NCI-H2227 (cell line): ENCODE measurements around the gene HMGCS2.

Experiments
- DNase-seq: peaks from one replicate; lab custom pipeline; 2025; ENCODE audit not compliant: unreplicated experiment; lab: John Stamatoyannopoulos, UW

Gene HMGCS2

DNA sequence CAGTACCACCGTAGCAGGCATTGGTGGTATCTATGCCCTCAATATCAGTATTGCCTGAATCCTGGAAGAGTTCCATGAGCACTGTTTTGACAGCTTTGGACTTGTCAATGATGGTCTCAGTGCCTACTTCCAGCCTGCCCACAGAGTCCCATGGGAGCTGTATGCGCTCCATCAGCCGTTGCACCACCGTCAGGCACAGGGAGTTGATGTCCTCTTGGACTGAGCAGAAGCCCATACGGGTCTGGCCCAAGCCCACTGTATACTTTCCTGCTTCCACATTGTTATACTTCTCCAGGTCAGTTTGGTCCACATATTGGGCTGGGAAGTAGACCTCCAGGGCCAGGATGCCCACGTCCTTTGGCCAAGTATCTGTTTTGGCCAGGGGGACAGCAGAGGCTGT, 4.5 kb downstream of the HMGCS2 start:
- DNase-seq: no peak

DNA sequence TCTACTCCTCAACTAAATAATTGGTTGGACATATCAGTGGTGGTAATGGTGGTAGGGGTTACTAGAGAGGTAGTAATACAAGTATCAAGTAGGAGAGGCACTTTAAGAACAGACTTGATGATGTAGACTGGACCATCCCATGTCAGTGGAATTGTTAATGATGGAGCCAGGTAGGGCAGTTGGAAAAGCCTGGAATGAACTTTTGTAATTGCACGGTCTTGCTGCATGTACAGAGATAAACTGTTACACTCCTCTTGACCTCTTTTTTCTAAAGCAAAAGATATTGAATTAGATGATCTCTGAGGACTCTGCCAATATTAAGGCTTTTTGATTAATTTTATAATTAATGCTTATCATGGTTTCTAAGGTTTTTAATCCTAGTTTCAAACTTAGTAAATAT, 5.8 kb downstream of the HMGCS2 start:
- DNase-seq: no peak

DNA sequence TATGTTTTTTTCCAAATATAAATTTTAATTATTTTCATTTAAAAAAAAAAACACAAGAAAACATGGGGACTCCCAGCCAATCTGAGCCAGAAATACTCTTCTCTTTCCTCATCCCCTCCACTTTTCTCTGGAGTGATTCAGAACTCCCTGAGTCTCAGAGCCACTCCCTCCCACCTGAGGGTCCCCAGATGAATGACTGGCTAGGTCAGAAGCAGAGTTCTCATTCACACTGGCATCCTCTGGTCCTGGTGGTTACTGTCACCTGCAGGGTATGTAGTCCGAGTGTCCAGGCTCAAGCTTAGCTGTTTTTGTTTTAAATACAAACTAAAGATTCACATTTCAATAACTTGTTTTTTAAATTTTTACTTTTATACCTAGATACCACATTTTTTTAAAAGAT, 6.3 kb downstream of the HMGCS2 start:
- no peak for DNase-seq

DNA sequence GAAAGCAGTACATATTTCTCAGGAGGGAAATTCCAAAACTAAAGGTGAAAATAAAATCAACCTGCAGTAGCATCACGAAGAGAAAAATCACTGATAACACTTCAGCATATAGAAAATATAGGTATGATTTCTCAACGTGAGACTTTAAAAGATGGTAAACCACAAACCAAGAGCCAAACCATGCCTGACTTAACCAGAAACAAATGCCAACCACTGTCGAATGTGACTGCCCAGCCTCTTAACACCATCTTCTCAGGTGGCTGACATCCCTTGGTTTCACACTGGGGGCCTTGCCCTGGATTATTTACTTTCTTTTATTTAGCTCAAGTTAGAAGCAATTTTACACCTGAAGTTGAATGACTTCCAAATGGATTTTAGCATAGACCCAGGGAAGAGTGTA, 10.1 kb downstream of the HMGCS2 start:
- no peak for DNase-seq

DNA sequence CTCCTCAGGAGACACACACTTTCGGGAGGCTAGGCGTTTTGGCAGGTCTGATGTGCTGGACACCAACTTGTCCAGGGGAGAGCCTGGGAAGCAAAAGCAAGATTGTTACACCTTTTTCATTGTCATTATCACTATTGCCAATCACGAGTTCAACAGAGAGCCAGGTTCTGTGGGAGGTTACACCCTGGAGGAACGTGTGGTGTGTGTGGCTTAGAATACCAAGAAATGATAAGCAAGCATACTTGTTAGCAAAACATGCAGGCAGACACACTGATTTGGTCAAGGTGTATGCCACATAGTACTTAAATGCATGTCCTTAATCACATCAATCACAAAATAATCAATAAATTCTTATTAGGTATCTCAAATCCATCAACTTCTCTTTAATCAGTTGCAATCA, 16.1 kb downstream of the HMGCS2 start:
- no peak for DNase-seq

DNA sequence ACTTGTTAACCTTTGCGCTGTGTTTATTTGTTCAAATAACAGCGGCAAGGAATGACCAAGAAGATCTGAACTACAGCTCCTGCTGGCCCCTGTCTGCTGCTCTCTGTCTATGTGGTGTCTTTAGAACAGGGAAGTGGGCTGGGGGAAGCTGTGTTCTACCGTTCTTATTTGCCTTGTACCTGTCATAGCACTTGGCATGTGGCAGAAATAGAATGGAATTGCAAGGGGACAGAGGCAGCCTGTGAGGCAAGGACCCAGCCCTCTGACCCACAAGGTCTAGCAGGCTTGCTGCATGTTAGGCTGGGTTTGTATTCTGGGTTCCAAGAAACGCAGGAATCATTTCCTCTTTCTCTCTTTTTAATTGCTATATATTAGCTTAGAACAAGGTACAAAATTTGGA, 20.7 kb downstream of the HMGCS2 start:
- no peak for DNase-seq

DNA sequence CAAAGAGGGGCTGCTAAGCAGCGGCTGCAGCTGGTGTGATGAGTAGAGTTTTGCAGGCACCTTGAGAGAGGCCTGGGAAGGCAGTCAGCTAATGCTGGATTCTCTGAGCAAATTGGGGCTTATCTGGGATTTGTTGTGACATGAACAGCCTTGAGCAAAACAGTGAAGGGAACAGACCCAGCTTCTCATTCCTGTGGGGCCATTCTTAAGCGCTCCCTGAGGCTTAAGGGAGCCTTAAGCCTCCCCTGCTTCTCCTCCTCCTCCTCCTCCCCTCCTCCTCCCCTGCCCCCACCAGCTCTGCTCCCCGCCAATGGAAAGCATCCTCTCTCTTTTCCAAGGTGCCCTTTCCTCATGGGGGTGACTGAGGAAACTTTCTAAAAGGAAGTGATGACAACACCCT, 21.3 kb downstream of the HMGCS2 start:
- DNase-seq: no peak

DNA sequence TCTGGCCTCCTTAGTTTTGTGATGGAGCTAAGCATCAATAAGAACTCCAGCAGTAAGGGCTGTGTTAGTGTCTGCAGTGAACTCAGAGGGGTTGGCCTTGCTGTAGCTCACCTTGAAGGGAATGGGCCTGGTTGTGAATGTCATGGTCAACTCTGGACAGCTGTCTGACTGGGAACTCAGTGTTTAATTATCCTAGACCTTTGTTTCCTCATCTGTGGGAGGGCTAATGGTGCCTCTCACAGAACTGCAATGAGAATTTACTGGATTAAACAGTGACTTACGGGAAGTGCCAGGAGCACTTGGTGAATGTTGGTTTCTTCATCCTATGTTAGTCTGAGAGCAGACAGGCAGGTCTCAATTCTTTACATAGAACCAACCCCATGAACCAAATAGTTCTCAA, 23.7 kb downstream of the HMGCS2 start:
- DNase-seq: no peak

DNA sequence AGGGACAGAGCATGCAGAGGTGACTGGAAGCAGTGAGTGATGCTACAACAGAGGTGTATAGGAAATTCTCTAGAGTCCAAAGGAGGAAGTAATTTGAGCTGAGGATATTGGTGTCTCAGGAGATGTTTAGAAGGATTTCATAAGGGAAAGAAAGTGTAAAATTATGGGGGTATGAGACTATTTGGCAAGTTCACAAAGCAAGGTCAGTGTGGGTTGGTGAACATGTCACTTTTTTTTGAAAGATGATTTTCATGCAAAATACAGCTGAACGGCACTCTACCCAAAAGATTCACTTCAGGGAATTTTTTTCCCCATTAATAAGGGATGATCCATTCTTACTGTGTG, 24.1 kb downstream of the HMGCS2 start:
- no peak for DNase-seq

DNA sequence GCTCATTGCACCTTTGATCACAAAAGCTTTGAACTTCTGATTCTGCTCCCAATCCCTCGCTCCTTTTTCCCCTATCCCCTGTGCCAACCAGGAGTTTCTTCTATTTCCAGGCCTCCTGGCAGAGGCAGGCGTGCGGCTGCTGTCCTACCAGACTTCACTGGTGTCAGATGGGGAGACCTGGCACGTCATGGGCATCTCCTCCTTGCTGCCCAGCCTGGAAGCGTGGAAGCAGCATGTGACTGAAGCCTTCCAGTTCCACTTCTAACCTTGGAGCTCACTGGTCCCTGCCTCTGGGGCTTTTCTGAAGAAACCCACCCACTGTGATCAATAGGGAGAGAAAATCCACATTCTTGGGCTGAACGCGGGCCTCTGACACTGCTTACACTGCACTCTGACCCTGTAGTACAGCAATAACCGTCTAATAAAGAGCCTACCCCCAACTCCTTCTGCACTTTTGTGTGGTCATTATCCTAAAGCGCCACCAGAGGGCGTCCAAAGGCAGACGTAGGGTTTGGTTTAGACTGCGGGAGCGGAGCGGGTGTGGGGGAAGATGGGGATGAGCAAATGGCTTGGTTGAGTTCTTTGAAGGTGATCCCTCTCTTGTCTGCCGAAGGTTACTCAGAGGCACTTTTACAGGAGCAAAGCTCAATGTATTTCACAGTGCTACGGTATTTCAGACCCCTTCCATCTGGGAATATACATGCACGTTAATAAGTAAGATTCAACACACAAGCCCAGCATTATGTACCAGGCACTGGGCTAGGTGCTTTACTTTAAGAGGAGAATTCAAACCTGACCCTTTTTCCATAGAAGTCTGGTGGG, 24.7 kb downstream of the HMGCS2 start:
- DNase-seq: peak; percentile 85

DNA sequence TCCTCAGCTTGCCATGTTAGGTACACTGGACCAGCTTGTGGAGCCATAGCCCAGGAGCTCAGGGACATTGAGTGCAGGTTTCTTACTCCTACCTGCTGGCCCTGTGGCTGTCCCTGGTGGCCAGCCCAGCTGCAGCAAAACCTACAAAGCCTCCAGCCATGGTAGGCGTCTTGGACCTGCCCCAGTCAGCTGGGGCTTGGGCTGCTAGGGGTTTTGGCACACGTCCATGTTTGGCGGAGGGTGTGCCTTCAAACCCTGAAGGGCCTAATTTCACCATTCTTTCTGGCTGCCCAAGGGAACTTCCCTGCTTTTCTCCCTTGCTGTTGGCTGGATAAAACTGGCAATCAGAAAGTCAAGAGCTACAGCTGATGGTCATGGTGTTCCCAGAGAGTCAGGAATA, 25.4 kb downstream of the HMGCS2 start:
- no peak for DNase-seq

DNA sequence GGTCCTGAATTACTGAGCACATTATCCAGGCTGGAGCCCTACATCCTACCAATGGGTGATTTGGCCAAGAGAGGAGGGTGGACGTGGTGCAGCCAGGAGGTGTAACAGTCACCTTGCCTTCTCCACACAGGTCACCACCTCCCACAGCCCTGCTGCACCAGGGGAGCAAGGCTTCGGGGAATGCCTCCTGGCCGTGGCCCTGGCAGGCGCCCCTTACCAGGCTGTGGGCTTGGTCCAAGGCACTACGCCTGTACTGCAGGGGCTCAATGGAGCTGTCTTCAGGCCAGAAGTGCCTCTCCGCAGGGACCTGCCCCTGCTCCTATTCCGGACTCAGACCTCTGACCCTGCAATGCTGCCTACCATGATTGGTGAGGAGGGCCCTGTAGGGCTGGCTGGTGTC, 26.0 kb downstream of the HMGCS2 start:
- no peak for DNase-seq

DNA sequence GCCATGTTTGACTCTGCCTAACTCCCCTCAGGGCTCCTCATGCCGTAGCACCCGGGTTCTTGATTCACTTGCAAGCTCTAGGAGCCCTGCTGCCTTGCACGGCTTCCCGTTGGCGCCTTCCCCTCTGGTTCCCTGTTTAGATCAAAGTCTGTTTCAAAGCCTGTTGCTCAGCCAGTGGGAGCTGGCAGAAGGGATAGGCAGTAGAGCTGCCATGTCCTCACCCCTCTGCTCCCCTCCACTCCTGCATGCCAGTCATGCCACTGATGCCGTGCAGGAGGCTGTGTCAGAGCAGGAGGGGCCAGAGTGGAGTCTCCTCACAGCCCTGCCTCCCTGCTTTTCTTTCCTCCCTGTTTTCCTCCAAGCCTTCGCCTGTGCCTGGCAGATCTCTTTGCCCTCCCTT, 26.5 kb downstream of the HMGCS2 start:
- no peak for DNase-seq

DNA sequence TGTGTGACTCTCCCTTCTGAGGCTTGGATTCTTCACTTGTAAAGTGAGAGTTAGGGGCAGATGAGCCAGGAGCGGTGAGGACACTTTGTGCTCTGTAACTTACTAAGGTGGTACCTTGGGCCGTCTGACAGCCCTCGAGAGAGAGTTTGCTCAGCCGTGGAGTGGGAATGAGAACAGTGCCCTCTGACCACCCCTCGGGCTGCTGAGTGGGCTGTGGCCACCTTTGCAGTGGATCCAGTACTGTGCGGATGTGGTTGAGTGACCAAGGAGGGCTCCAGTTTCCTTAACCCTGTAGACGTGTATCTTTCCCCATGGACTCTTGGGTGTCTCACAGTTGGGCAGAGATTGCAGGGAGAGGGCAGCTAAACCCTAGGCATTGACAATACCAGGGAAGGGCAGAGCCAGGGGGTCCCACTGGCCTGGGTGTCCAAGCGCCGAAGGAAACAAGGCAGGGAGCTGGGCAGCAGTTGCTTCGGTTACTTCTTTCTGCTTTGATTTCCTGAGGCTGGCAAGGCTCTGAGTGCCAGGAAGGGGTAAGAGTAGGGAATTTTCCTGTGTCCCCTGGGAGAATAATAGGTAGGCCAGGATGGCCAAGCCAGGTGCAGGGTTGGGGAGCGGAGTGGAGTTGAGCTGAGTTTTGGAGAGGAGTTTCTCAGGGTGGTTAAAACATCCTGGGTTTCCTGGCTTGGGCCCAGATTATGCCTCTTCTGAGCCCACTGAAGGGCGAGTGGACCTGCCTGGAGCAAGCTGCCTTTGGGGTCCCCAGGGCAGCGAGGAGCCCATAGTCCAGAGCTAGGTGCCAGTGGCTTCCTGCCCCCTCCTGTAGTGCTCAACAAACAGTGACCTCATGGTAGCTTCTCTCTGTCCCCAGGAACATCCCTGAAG, 27.6 kb downstream of the HMGCS2 start:
- DNase-seq: no peak

DNA sequence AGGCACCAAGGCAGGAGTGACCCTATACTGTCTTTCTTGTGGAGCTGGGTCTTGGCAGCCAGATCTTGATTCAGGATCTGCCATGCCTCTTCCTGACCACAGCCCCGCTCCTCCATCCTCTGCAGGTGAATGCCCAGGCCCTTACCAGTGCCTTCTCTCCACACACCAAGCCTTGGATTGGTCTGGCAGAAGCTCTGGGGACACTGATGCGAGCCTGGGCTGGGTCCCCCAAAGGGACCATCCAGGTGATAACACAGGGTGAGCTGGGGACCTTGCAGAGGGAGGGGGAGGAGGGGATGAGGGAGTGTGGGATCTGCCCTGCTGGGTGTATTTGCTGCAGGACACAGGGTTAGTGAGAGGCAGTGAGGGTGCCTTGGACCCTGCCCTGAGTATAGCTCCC, 28.4 kb downstream of the HMGCS2 start:
- no peak for DNase-seq

DNA sequence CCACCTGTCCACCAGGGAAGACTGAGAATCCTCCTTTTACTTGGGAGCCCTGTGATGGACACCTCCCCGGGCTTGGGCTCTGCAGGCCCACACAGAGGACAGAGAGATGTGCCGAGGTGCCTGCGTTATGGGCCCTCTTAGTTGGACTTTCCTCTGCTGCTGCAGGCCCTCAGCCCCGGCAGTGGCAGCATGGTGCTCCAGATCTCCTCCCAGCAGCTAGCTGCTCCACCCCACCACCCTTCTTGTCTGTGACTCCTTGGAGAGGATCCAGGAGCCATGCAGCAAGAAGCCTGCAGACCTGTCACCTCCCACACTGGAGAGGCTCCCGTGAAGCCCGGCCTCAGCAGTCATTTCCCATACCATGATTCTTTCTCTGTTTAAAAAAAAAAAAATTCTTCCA, 29.6 kb downstream of the HMGCS2 start:
- no peak for DNase-seq

DNA sequence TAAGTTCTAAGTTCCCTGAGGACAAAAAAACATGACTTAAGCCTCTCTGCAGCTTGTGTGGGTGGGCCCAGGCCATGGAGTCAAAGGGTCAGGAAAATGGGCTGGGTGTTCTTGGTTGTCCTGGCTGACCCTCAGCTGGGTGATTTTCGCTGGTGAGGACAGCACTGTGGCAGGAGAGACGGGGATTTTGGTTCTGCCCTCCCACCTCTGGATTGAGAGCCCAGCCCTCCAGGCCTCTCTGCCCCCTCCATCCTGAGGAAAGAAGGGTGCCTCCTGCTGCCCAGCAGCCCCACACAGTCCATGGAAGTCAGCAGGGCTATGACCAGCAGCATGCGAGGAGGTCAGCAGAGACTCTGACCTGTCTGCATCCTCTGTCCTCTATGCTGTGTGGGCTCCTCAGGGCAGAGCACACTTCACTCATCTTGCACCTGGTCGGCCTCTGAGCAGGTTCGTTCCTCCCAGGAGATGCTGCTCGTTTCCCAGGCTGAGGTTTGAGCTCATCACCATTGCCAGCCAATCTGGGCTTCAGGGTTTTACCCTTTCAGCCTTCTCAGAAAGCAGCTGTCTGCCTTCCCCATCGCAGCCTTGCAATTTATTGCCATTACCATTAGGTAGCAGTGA, 30.5 kb downstream of the HMGCS2 start:
- DNase-seq: no peak

DNA sequence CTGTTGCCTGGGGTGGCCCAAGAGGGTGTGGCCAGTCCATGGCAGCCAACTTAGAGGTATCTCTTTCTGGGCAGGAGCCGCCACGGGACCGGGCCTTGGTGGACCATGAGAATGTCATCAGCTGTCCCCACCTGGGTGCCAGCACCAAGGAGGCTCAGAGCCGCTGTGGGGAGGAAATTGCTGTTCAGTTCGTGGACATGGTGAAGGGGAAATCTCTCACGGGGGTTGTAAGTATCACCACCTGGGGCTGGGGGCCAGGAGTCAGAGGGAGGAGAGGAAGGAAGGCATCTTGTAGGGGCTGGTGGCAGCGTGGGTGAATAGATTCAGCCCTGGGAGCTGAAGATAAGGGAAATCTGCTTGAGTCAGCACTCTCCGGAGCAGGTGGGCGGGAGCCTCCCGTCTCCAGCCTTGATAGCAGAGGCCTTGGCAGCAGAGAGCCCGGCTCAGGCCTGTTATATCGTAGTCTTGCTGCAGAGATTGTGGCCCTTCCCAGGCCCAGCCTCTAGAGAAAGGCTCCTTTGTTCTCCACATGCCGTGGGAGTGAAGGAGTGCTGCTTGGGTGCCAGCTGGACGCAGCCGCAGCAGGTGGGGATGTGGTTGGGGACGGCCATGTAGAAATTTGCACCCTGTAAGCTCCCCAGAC, 31.5 kb downstream of the HMGCS2 start:
- peak; percentile 26 for DNase-seq

DNA sequence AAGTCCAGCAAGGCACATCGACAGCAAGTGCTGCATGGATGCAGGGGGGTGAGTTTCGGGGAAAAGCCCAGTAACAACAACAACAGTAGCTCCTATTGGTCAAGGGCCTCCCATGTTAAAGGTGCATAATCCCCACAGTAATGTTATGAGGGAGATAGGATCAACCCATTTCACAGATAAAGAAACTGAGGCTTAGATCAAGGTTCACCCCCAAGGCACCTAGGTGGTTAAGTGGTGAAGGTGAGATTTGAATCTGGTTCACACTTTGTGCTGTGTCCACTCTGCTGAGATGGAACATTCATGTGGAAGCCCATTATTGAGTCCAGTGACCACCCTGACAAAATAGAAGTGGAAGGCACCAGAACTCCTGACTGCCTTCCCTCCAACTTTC, 32.1 kb downstream of the HMGCS2 start:
- no peak for DNase-seq

DNA sequence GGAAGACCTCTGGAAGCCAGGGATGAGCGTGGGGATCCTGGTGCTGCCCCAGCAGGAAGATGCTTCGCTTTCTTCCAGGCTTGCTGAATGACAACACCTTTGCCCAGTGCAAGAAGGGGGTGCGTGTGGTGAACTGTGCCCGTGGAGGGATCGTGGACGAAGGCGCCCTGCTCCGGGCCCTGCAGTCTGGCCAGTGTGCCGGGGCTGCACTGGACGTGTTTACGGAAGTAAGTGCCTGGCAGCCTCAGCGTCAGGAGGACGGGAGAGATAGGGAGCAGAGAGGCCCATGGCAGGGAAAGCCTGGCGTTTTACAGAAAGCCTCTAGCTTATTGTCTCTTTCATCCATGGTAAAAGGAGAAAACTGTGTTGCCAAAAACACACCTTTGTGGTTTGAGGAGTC, 33.5 kb downstream of the HMGCS2 start:
- no peak for DNase-seq

DNA sequence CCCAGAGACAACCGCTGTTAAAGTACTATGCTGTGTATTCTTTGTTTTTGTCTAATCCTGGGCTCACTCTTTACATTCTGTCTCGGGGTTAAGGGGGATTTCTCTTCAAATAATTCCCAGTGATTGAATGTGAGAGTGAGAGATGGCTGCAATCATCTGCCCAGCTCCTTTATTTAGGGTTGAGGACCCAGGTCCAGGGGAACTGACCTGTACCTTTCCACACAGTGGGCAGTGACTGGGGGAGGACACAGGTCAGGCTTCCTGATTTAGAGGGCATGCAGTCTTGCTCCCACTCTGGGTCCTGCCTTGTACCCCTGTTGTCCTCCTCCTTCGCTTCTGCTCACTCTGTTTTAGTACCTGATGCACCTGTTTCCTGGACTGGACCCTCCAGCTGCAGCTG, 35.0 kb downstream of the HMGCS2 start:
- no peak for DNase-seq
